OCI-LY3 (cell line): Measurements from ENCODE around the gene ADAMTS19.

Source experiments
- EZH2phosphoT487 ChIP-seq: fragments of 200-600 bp; shearing (Covaris generic); IDR thresholded peaks from 2 replicates; pipeline ENCODE4 v1.6.1; 2018; ENCODE audit warnings: antibody characterized with exemption, mixed run types, low read depth
- TF ChIP-seq, protein P1 (sequence below): fragments of 200-600, 300-600 bp; sonication (generic); IDR thresholded peaks from 2 replicates; pipeline ENCODE4 v1.5.1; 2014; ENCODE audit warnings: antibody characterized with exemption, low read length, low read depth

DNA sequence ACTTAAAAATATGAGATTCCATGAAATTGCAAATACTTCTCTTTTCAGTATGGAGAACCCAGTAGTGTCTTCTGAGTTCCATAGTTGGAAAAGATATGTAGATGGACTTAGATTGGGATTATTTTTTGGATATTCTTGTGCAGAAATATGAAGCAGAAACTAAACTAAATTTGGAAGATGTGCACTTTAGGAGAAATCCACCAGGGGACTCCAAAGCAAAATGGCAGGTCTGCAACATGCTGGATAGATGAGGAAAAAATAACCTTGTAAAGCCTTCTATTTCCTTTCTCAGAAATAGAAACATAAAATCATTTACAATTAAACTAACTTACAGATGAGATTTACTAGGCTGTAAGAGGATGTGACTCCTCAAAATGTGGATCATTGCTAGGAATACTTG lies 238.6 kb downstream of the ADAMTS19 start:
- TF ChIP-seq, protein P1, sequence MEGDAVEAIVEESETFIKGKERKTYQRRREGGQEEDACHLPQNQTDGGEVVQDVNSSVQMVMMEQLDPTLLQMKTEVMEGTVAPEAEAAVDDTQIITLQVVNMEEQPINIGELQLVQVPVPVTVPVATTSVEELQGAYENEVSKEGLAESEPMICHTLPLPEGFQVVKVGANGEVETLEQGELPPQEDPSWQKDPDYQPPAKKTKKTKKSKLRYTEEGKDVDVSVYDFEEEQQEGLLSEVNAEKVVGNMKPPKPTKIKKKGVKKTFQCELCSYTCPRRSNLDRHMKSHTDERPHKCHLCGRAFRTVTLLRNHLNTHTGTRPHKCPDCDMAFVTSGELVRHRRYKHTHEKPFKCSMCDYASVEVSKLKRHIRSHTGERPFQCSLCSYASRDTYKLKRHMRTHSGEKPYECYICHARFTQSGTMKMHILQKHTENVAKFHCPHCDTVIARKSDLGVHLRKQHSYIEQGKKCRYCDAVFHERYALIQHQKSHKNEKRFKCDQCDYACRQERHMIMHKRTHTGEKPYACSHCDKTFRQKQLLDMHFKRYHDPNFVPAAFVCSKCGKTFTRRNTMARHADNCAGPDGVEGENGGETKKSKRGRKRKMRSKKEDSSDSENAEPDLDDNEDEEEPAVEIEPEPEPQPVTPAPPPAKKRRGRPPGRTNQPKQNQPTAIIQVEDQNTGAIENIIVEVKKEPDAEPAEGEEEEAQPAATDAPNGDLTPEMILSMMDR = no peak
- no peak for TF ChIP-seq EZH2phosphoT487
